ENCODE measurements around the gene RBFOX2. TPM values are rescaled to one million over a fixed set of nuclear protein-coding genes. Genes with fewer than 3 reads are reported as not detected.
A peak's percentile ranks its signal among the peaks of the same experiment; 100 is the strongest.

Gene RBFOX2
- polyA plus RNA-seq, 1 of the 3 experiments (the other 2 are of a cell fraction): 115 TPM

GRCh38 chr22:35986088-35986487 lies 42.5 kb downstream of the RBFOX2 start:
- peaks cover 35 to 39% of the 10 kb centered on the region in 2 experiments for H3K4me1 ChIP-seq (ENCODE audit: control insufficient read depth in 1 of 2, insufficient read depth in 2 of 2, low read depth in 1 of 2, low read length in 1 of 2)
- WGBS (ENCODE audit: low lambda C conversion rate): 40% methylated on average over 2 of the region's 2 CpGs
- H4K20me1 ChIP-seq (ENCODE audit: insufficient read depth): peaks cover 7% of the 10 kb centered on the region; the same call in 1 of the 2 replicates
- H3K27ac ChIP-seq (ENCODE audit: low read depth in 2 of 2, low read length in 1 of 2): peak overlapping the region; percentile 52 to 89; a peak in 3 of 4 replicates
- H3K4me2 ChIP-seq: no peak overlapping the region
- peaks cover 10 to 17% of the 10 kb centered on the region in 2 experiments for H3K36me3 ChIP-seq (replicated peaks in 1 of 2; ENCODE audit: control insufficient read depth in 1 of 2, insufficient read depth in 2 of 2, low read length in 1 of 2)
- H3K9me3 ChIP-seq: no peaks in the 10 kb centered on the region
- H3K79me2 ChIP-seq (ENCODE audit: insufficient read depth): peaks cover 99% of the 10 kb centered on the region
- H3K9ac ChIP-seq: no peak overlapping the region
- H3K9me2 ChIP-seq: no peaks in the 10 kb centered on the region
- CTCF ChIA-PET: interaction anchor here (1.2 to 6.2 kb wide), 2 partner anchors 9 to 80 kb away, joined by 3 to 39 read pairs; no protein-coding TSS in a partner anchor
- H2AFZ ChIP-seq (ENCODE audit: low read depth): no peak overlapping the region
- DNase-seq: no peak
- H3K27me3 ChIP-seq (ENCODE audit: insufficient read depth): no peaks in the 10 kb centered on the region
- POLR2A ChIA-PET: no interaction called here
- TF ChIP-seq RFX5 (IDR thresholded peaks at IDR 0.05; ENCODE audit: low read length): no peak
- no peak for TF ChIP-seq RAD21 (IDR thresholded peaks at IDR 0.05; ENCODE audit: low read length)
- peak; percentile 57 for TF ChIP-seq PBX3 (IDR thresholded peaks at IDR 0.05)
- TF ChIP-seq EZH2phosphoT487 (IDR thresholded peaks at IDR 0.05; ENCODE audit: borderline replicate concordance, low read depth): no peak
- no peak for TF ChIP-seq FOXJ3 (CRISPR knock-in tag; IDR thresholded peaks at IDR 0.05)
- TF ChIP-seq YY1 (IDR thresholded peaks at IDR 0.05; ENCODE audit: low read depth): no peak
- peak; percentile 41; the same call in 1 of the 2 replicates for TF ChIP-seq TCF12 (IDR thresholded peaks at IDR 0.05)
- no peak for TF ChIP-seq POLR2AphosphoS5 (IDR thresholded peaks at IDR 0.05; ENCODE audit: low read depth, low read length)
- TF ChIP-seq JUND (IDR thresholded peaks at IDR 0.05): no peak
- TF ChIP-seq NFIC (IDR thresholded peaks at IDR 0.05; ENCODE audit: borderline replicate concordance): peak; percentile 31; the same call in 1 of the 2 replicates
- no peak for TF ChIP-seq IRF3 (IDR thresholded peaks at IDR 0.05; ENCODE audit: low read depth, low read length)
- no peak for TF ChIP-seq GATA2 (CRISPR knock-in tag; IDR thresholded peaks at IDR 0.05)
- TF ChIP-seq REST (IDR thresholded peaks at IDR 0.05; ENCODE audit: low read depth, low read length): no peak
- no peak for TF ChIP-seq RXRA (IDR thresholded peaks at IDR 0.05; ENCODE audit: borderline replicate concordance, low read depth)
- no peak for TF ChIP-seq CTCF (IDR thresholded peaks at IDR 0.05)
- TF ChIP-seq ELF1 (IDR thresholded peaks at IDR 0.05): no peak
- TF ChIP-seq EP300 (IDR thresholded peaks at IDR 0.05; ENCODE audit: borderline replicate concordance in 1 of 2, low read depth in 1 of 2, low read length in 1 of 2): no peak
- peaks cover 11% of the 10 kb centered on the region for H3F3A ChIP-seq (replicated peaks; ENCODE audit: insufficient read depth)
- H3K4me3 ChIP-seq (ENCODE audit: low read depth in 2 of 2, low read length in 1 of 2): no peak overlapping the region
